ENCODE measurements around the gene SNX9. TPM values are rescaled to one million over a fixed set of nuclear protein-coding genes. Genes with fewer than 3 reads are reported as not detected.
A peak's percentile ranks its signal among the peaks of the same experiment; 100 is the strongest.

Gene SNX9
- total and polyA plus RNA-seq, 2 of the 8 experiments (the other 6 are each of a cell fraction or from before 2014, with no cell fraction given) = 11.8 to 23.2 TPM

GRCh38 chr6:157789861-157790260 is 33.2 kb upstream of the SNX9 start (continued):
- TF ChIP-seq CHD7 (IDR thresholded peaks at IDR 0.05; ENCODE audit: insufficient replicate concordance, low read length) = no peak
- no peak for TF ChIP-seq JUND (IDR thresholded peaks at IDR 0.05; ENCODE audit: low read length)
- no peak for TF ChIP-seq YY1 (IDR thresholded peaks at IDR 0.05; ENCODE audit: low read depth, low read length)
- TF ChIP-seq EGR1 (IDR thresholded peaks at IDR 0.05; ENCODE audit: borderline replicate concordance, low read depth, low read length) = no peak
- TF ChIP-seq GTF2F1 (IDR thresholded peaks at IDR 0.05; ENCODE audit: borderline replicate concordance, low read depth, low read length) = no peak
- TF ChIP-seq, protein P1, sequence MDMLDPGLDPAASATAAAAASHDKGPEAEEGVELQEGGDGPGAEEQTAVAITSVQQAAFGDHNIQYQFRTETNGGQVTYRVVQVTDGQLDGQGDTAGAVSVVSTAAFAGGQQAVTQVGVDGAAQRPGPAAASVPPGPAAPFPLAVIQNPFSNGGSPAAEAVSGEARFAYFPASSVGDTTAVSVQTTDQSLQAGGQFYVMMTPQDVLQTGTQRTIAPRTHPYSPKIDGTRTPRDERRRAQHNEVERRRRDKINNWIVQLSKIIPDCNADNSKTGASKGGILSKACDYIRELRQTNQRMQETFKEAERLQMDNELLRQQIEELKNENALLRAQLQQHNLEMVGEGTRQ (IDR thresholded peaks at IDR 0.05; ENCODE audit: low read length) = peak; percentile 95
- no peak for TF ChIP-seq KDM5A (IDR thresholded peaks at IDR 0.05; ENCODE audit: low read length)
- TF ChIP-seq SIX5 (IDR thresholded peaks at IDR 0.05; ENCODE audit: low read depth, low read length) = peak; percentile 75
- TF ChIP-seq JUN (IDR thresholded peaks at IDR 0.05; ENCODE audit: low read depth, low read length) = no peak
- peak; percentile 84 for TF ChIP-seq ATF3 (IDR thresholded peaks at IDR 0.05; ENCODE audit: insufficient read depth, low read depth, low read length)

Measured in H1 (cell line).